SU-DHL-6 (cell line): Measurements from ENCODE around the gene FBH1.

Experiments
- H2AFZ ChIP-seq: fragments of 200-600 bp; sonication (generic); 2 replicates; pipeline ENCODE4 v1.6.1; 2014; ENCODE audit warnings: low read depth, mild to moderate bottlenecking, moderate library complexity, mixed read lengths, antibody characterized with exemption, low read length; ENCODE audit not compliant: severe bottlenecking
- H3F3A ChIP-seq: fragments of 200-600 bp; shearing (Covaris generic); 2 replicates; pipeline ENCODE4 v1.6.0; 2016; ENCODE audit warnings: antibody characterized with exemption, mild to moderate bottlenecking; ENCODE audit not compliant: insufficient read depth
- H3K27ac ChIP-seq: fragments of 200-600 bp; sonication (generic); 2 replicates; pipeline ENCODE4 v1.5.1; 2016; ENCODE audit warnings: low read depth, mild to moderate bottlenecking, low read length, moderate library complexity, mixed read lengths
- H3K27me3 ChIP-seq: fragments of 200-600 bp; sonication (generic), shearing (Covaris generic); 2 replicates; pipeline ENCODE4 v1.6.0; 2014; ENCODE audit warnings: mild to moderate bottlenecking, low read length
- H3K36me3 ChIP-seq: fragments of 200-600 bp; sonication (generic); 2 replicates; pipeline ENCODE4 v1.6.1; 2014; ENCODE audit warnings: mild to moderate bottlenecking, low read length, mixed read lengths
- H3K4me2 ChIP-seq: fragments of 300-600, 200-600 bp; shearing (Covaris generic), sonication (generic); 2 replicates; pipeline ENCODE4 v1.6.0; 2014; ENCODE audit warnings: low read length, low read depth, mild to moderate bottlenecking; ENCODE audit not compliant: poor library complexity, severe bottlenecking
- H3K4me3 ChIP-seq: fragments of 200-600 bp; sonication (generic); 2 replicates; pipeline ENCODE4 v1.5.1; 2014; ENCODE audit warnings: antibody characterized with exemption, low read length, mild to moderate bottlenecking, mixed read lengths; ENCODE audit not compliant: insufficient read depth, poor library complexity, severe bottlenecking
- H3K79me2 ChIP-seq: fragments of 200-600 bp; sonication (generic); 2 replicates; pipeline ENCODE4 v1.6.1; 2014; ENCODE audit warnings: mild to moderate bottlenecking, low read length, moderate library complexity; ENCODE audit not compliant: insufficient read depth
- H3K9ac ChIP-seq: fragments of 200-600 bp; sonication (generic); 2 replicates; pipeline ENCODE4 v1.7.0; 2014; ENCODE audit warnings: mild to moderate bottlenecking, low read length
- H3K9me2 ChIP-seq: fragments of 200-600 bp; sonication (generic); replicated peaks from 2 replicates; pipeline ENCODE4 v1.6.1; 2014; ENCODE audit warnings: low read length; ENCODE audit not compliant: insufficient read depth
- H3K9me3 ChIP-seq: fragments of 200-600 bp; sonication (generic); 2 replicates; pipeline ENCODE4 v1.6.1; 2014; ENCODE audit warnings: low read length, mixed read lengths; ENCODE audit not compliant: insufficient read depth
- H4K20me1 ChIP-seq: fragments of 200-600 bp; sonication (generic); 2 replicates; pipeline ENCODE4 v1.6.1; 2014; ENCODE audit warnings: low read depth, mild to moderate bottlenecking, antibody characterized with exemption, low read length, moderate library complexity, mixed read lengths
- CTCF ChIP-seq: fragments of 200-600 bp; sonication (generic); IDR thresholded peaks from one replicate; pipeline ENCODE4 v1.5.1; 2017; ENCODE audit warnings: antibody characterized with exemption, mild to moderate bottlenecking, low read length, moderate library complexity; ENCODE audit not compliant: insufficient read depth, poor library complexity, severe bottlenecking
- EZH2phosphoT487 ChIP-seq: fragments of 200-600 bp; sonication (generic), shearing (Covaris generic); conservative IDR thresholded peaks from 2 replicates; pipeline ENCODE4 v1.6.1; 2018; ENCODE audit warnings: mild to moderate bottlenecking, antibody characterized with exemption, low read length, moderate library complexity, mixed read lengths

FBH1 gene

GRCh38 chr10:5951167-5951711 is 61.2 kb downstream of the FBH1 start:
- no peak overlapping the region for H3K27ac ChIP-seq
- H3K36me3 ChIP-seq = no peaks in the 10 kb centered on the region
- H3K9me2 ChIP-seq = no peaks in the 10 kb centered on the region
- H3K27me3 ChIP-seq = no peaks in the 10 kb centered on the region
- no peaks in the 10 kb centered on the region for H3F3A ChIP-seq
- no peaks in the 10 kb centered on the region for H3K9me3 ChIP-seq
- H3K4me3 ChIP-seq = no peak overlapping the region
- H4K20me1 ChIP-seq = no peaks in the 10 kb centered on the region
- TF ChIP-seq CTCF = no peak
- no peak for TF ChIP-seq EZH2phosphoT487
- H3K9ac ChIP-seq = no peak overlapping the region
- no peaks in the 10 kb centered on the region for H3K79me2 ChIP-seq
- H2AFZ ChIP-seq = no peak overlapping the region
- no peak overlapping the region for H3K4me2 ChIP-seq

- no peaks in the 10 kb centered on the region for H4K20me1 ChIP-seq
- no peak overlapping the region for H3K27ac ChIP-seq
- H3K9me2 ChIP-seq = no peaks in the 10 kb centered on the region
- no peaks in the 10 kb centered on the region for H3F3A ChIP-seq
- H3K36me3 ChIP-seq = no peaks in the 10 kb centered on the region
- no peaks in the 10 kb centered on the region for H3K9me3 ChIP-seq
- no peak overlapping the region for H2AFZ ChIP-seq
- H3K4me2 ChIP-seq = no peak overlapping the region
- no peak overlapping the region for H3K9ac ChIP-seq
- TF ChIP-seq EZH2phosphoT487 = no peak
- no peak for TF ChIP-seq CTCF
- H3K4me3 ChIP-seq = no peak overlapping the region
- no peaks in the 10 kb centered on the region for H3K27me3 ChIP-seq
- no peaks in the 10 kb centered on the region for H3K79me2 ChIP-seq
These were observed 61.8 kb downstream of the FBH1 start for GRCh38 chr10:5951721-5952407.

GRCh38 chr10:5952731-5953385 is 62.8 kb downstream of the FBH1 start:
- no peak overlapping the region for H3K4me3 ChIP-seq

More at GRCh38 chr10:5952731-5953385, 62.8 kb downstream of the FBH1 start:
- Histone ChIP-seq H3K79me2 (no peaks in the 10 kb centered on the region), H2AFZ (no peak overlapping the region), H3K9me2 (no peaks in the 10 kb centered on the region), H3K4me2 (no peak overlapping the region), H3F3A (no peaks in the 10 kb centered on the region), H4K20me1 (no peaks in the 10 kb centered on the region), H3K36me3 (no peaks in the 10 kb centered on the region), H3K9ac (no peak overlapping the region), H3K27ac (no peak overlapping the region), H3K9me3 (no peaks in the 10 kb centered on the region), H3K27me3 (no peaks in the 10 kb centered on the region)
- TF ChIP-seq CTCF (no peak), EZH2phosphoT487 (no peak)
